IPS-20b (cell line): ENCODE data around the gene BRICD5.

Experiments
- H3K27ac ChIP-seq: one replicate; pipeline ENCODE4 v1.5.1; 2013; ENCODE audit warnings: low read length
- H3K27me3 ChIP-seq: 2 replicates; pipeline ENCODE4 v1.6.1; 2013; ENCODE audit warnings: mild to moderate bottlenecking, low read length, inconsistent platforms; ENCODE audit not compliant: insufficient read depth
- H3K36me3 ChIP-seq: 2 replicates; pipeline ENCODE4 v1.6.1; 2013; ENCODE audit warnings: low read depth, mild to moderate bottlenecking, inconsistent platforms, low read length, moderate library complexity; ENCODE audit not compliant: insufficient read depth
- H3K4me1 ChIP-seq: 2 replicates; pipeline ENCODE4 v1.6.1; 2013; ENCODE audit warnings: mild to moderate bottlenecking, control low read depth, inconsistent platforms, low read length, moderate library complexity; ENCODE audit not compliant: insufficient read depth
- H3K4me3 ChIP-seq: 2 replicates; pipeline ENCODE4 v1.5.1; 2013; ENCODE audit warnings: mild to moderate bottlenecking, low read length, inconsistent platforms
- H3K9ac ChIP-seq: 2 replicates; pipeline ENCODE4 v1.6.1; 2013; ENCODE audit warnings: low read depth, mild to moderate bottlenecking, inconsistent platforms, low read length, moderate library complexity
- H3K9me3 ChIP-seq: 2 replicates; pipeline ENCODE4 v1.6.1; 2013; ENCODE audit warnings: mild to moderate bottlenecking, low read depth, low read length, inconsistent platforms; ENCODE audit not compliant: insufficient read depth

The BRICD5 gene

GRCh38 chr16:2163211-2163881 is 47.3 kb downstream of the BRICD5 start:
- Histone ChIP-seq H3K9me3 (no peaks in the 10 kb centered on the region), H3K4me1 (no peaks in the 10 kb centered on the region), H3K27me3 (no peaks in the 10 kb centered on the region), H3K9ac (no peak overlapping the region), H3K36me3 (peaks cover 23% of the 10 kb centered on the region), H3K27ac (no peak overlapping the region), H3K4me3 (no peak overlapping the region)

GRCh38 chr16:2162676-2163118 is 48.0 kb downstream of the BRICD5 start:
- Histone ChIP-seq H3K4me3 (no peak overlapping the region), H3K9ac (no peak overlapping the region), H3K9me3 (no peaks in the 10 kb centered on the region), H3K4me1 (no peaks in the 10 kb centered on the region; the same call in 1 of the 2 replicates), H3K36me3 (peaks cover 21% of the 10 kb centered on the region), H3K27ac (no peak overlapping the region), H3K27me3 (no peaks in the 10 kb centered on the region)

GRCh38 chr16:2161911-2162310 is 48.8 kb downstream of the BRICD5 start:
- H3K9me3 ChIP-seq, result no peaks in the 10 kb centered on the region
- no peaks in the 10 kb centered on the region for H3K27me3 ChIP-seq
- peaks cover 26% of the 10 kb centered on the region for H3K36me3 ChIP-seq
- H3K4me3 ChIP-seq, result no peak overlapping the region
- peaks cover under 1% of the 10 kb centered on the region for H3K4me1 ChIP-seq
- H3K9ac ChIP-seq, result no peak overlapping the region
- H3K27ac ChIP-seq, result no peak overlapping the region

- Histone ChIP-seq H3K9me3 (no peaks in the 10 kb centered on the region), H3K27me3 (no peaks in the 10 kb centered on the region), H3K27ac (no peak overlapping the region), H3K9ac (no peak overlapping the region; the same call in 1 of the 2 replicates), H3K4me1 (peaks cover 4% of the 10 kb centered on the region), H3K36me3 (peaks cover 18% of the 10 kb centered on the region), H3K4me3 (no peak overlapping the region)
Observed at GRCh38 chr16:2160915-2161551, 49.6 kb downstream of the BRICD5 start.
